ENCODE measurements around the gene NFKBIL1.

The NFKBIL1 gene

DNA sequence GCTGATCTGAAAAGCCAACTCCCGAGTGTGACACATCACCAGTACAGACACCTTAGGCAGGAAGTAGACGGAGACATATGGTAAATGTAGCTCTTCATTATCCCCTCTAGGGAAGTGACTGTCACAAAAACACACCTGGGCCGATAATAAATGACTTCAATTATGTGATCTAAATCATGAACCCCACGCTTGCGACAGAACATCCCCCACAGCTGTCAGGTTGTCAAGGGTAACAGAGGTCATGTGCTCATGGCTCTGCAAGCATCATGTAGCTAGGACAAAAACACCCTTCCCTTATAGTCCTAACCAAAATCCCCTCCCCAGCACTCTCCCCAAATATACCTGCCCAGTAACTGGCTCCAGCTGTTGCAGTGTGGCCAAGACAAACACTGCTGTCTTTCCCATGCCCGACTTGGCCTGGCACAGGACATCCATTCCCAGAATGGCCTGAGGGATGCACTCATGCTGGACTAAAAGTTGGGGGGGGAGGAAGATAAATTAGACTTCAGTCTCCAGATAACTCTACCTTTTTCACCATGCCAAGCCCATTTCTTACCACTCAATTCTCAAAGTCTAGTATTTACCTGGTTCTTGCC is 8.5 kb upstream of the NFKBIL1 start:
- H3K4me3 ChIP-seq (ENCODE audit: low read depth, low read length) = peak overlapping the region; percentile 24
- TF ChIP-seq, protein P1, sequence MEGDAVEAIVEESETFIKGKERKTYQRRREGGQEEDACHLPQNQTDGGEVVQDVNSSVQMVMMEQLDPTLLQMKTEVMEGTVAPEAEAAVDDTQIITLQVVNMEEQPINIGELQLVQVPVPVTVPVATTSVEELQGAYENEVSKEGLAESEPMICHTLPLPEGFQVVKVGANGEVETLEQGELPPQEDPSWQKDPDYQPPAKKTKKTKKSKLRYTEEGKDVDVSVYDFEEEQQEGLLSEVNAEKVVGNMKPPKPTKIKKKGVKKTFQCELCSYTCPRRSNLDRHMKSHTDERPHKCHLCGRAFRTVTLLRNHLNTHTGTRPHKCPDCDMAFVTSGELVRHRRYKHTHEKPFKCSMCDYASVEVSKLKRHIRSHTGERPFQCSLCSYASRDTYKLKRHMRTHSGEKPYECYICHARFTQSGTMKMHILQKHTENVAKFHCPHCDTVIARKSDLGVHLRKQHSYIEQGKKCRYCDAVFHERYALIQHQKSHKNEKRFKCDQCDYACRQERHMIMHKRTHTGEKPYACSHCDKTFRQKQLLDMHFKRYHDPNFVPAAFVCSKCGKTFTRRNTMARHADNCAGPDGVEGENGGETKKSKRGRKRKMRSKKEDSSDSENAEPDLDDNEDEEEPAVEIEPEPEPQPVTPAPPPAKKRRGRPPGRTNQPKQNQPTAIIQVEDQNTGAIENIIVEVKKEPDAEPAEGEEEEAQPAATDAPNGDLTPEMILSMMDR (IDR thresholded peaks at IDR 0.05; ENCODE audit: insufficient read depth, low read length, missing control alignments) = no peak
- ChIA-PET POLR2A (interaction anchor here (1.0 kb wide), 1 partner anchor 97 kb away, joined by 3 read pairs; no protein-coding TSS in a partner anchor), CTCF (interaction anchor here (1.5 to 38.4 kb wide), 4 partner anchors 11 to 49 kb away, joined by 4 to 1569 read pairs (median 10); partner anchors contain the start of genes LST1, LTB, MCCD1 and NCR3)
- DNase-seq (ENCODE audit: low read depth, low spot score) = no peak

DNA sequence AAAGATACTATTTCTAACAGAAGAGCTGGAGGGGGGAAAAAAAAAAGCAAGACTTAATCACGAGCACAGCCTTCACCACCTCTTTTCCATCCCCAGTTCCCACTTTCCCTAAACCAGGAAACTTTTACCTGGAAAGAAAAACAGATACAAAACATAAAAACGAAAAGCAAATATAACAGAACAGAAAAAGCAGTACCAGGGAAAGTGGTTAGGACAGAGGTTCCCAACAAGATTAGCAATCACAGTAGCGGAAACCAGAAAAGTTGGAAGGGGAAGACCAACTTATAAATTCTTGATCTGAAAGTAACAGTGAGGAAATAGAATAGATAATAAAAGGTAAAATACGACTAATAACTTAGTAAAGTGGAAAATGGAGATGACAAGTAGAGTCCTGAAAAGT is 6.8 kb upstream of the NFKBIL1 start:
- DNase-seq (ENCODE audit: low read depth, low spot score) = no peak
- TF ChIP-seq, protein P1 (IDR thresholded peaks at IDR 0.05; ENCODE audit: insufficient read depth, low read length, missing control alignments) = no peak
- peak overlapping the region; percentile 97 for H3K4me3 ChIP-seq (ENCODE audit: low read depth, low read length)
- ChIA-PET POLR2A (interaction anchor here (0.7 to 2.3 kb wide), 6 partner anchors 12 to 1752 kb away, joined by 3 to 13 read pairs (median 4); partner anchors contain the start of genes HSPA1B and MCCD1), CTCF (interaction anchor here (0.8 to 38.4 kb wide), 5 partner anchors 11 to 68 kb away, joined by 3 to 1569 read pairs (median 5); partner anchors contain the start of genes LST1, LTB, NCR3 and TNF)

DNA sequence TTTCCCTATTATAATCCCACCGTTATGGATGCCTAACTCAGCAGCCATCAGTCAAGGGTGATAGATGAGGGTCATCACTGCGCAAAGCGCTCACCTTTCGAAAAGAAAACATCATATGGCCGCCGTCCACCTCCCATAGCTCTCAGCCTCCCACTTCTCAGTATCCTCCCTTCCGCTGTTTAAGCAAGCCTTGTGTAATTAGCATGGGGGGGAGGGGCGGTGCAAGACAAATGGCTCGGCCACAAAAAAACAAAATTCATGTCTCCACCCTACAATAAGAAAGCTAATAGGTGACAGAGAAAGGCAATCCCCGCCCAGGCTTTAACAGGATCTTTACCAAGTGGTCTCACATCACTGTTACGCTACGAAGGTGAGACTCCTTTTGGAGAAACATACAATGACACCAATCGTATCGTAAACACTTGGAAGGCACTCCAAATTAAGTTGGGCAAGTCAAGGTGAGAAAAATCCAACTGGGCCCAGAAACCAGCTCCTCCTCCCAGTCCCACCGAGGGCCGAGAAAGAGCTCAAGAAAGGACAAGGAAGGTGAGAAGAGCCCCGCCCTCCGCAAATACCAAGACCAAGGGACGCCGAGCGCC is 6.2 kb upstream of the NFKBIL1 start:
- POLR2A ChIA-PET = interaction anchor here (0.7 to 2.3 kb wide), 9 partner anchors 10 to 1751 kb away, joined by 3 to 13 read pairs (median 5); partner anchors contain the start of genes HSPA1B and MCCD1
- CTCF ChIA-PET = interaction anchor here (0.8 to 38.4 kb wide), 9 partner anchors 10 to 140 kb away, joined by 3 to 1569 read pairs (median 4); partner anchors contain the start of genes LST1, LTB, NCR3 and TNF
- H3K4me3 ChIP-seq (ENCODE audit: low read depth, low read length) = peak overlapping the region; percentile 97
- DNase-seq (ENCODE audit: low read depth, low spot score) = no peak
- TF ChIP-seq, protein P1 (IDR thresholded peaks at IDR 0.05; ENCODE audit: insufficient read depth, low read length, missing control alignments) = no peak

DNA sequence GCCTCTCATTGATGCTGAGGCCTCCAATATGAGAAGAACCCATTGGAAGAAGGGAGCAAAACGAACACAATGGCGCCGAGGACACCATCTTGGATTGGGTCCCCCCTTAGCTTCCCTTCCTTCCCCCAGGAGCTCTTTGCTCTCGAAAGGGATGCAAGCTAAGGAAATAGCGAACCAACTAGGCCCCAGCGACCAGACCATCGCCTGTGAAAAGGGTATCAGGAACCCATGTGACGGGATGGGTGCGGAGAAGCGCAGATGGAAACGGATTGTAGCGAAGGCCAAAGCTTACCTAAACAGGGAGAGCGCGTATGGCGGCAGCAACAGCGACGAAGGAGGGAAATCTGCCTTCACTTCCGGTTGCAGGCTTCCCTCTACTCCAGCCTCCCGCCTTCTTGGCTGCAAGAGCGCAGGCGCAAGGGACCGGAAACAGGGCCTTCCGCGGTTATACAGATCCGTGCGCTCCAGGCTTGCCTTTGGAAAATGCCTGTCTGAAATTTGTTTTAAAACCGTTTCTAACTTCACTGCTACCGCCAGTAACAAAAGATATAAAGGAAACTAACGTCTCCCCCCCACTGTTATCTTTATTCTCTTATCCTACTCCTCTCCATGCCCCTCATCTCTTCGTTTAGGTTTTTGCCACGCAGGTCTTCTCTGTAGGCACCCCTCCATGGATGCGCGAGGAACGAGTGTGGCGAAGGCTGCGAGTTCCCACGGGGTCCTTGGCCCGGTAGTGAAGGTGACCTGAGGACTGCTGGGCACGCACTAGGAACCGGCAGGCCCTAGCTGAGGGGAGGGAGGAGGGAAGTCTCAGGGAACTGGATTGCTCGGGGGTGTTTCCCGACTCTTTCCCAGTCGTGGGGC is 5.5 kb upstream of the NFKBIL1 start, which contains the start of gene DDX39B:
TSS of gene DDX39B (minus strand) at position 346 of the 864 bp plus-strand sequence. CDS start 1,471 bp downstream, outside the sequence.
- CTCF ChIA-PET = interaction anchor here (0.8 to 38.4 kb wide), 9 partner anchors 11 to 141 kb away, joined by 3 to 1569 read pairs (median 4); partner anchors contain the start of genes LST1, LTB, NCR3 and TNF
- peak within 1 kb of the TSS; percentile 97 for H3K4me3 ChIP-seq (ENCODE audit: low read depth, low read length)
- TF ChIP-seq, protein P1 (IDR thresholded peaks at IDR 0.05; ENCODE audit: insufficient read depth, low read length, missing control alignments) = no peak
- DNase-seq (ENCODE audit: low read depth, low spot score) = peak; percentile 85
- POLR2A ChIA-PET = interaction anchor here (0.7 to 2.3 kb wide), 12 partner anchors 10 to 286 kb away, joined by 3 to 13 read pairs (median 4); partner anchors contain the start of genes C6orf47, HSPA1A, HSPA1B and HSPA1L

DNA sequence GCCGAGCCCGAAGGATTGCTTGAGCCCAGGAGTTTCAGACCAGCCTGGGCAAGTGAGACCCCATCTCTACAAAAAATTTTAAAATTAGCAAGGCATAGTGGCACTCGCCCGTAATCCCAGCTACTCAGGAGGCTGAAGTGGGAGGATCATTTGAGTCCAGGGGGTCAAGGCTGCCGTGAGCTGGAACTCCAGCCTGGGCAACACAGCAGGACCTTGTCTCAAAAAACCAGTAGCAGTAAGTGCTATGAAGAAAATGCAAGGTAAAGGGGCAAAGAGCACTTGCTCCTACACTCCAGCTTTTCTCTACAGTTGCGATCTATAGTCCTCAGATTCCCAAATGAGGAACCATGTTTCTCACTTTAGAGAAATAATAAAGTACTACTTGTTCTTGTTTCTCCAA is 3.8 kb upstream of the NFKBIL1 start:
- TF ChIP-seq, protein P1 (IDR thresholded peaks at IDR 0.05; ENCODE audit: insufficient read depth, low read length, missing control alignments) = no peak
- POLR2A ChIA-PET = no interaction called here
- H3K4me3 ChIP-seq (ENCODE audit: low read depth, low read length) = no peak overlapping the region
- no peak for DNase-seq (ENCODE audit: low read depth, low spot score)
- CTCF ChIA-PET = interaction anchor here (0.7 to 38.4 kb wide), 3 partner anchors 44 to 60 kb away, joined by 3 to 1569 read pairs (median 3); partner anchors contain the start of genes LST1, LTB, NCR3 and TNF

Measured in AG04449 (cell line).